Measurements from ENCODE around the gene LRRFIP2.

GRCh38 chr3:37112987-37113386 is 61.4 kb downstream of the LRRFIP2 start:
- TF ChIP-seq POLR2AphosphoS5 (IDR thresholded peaks at IDR 0.05; ENCODE audit: low read depth, low read length) (no peak), EGR1 (IDR thresholded peaks at IDR 0.05; ENCODE audit: borderline replicate concordance, low read depth, low read length) (no peak), BCL11A (IDR thresholded peaks at IDR 0.05; ENCODE audit: low read depth in 2 of 2, low read length in 2 of 2) (no peak), SIN3A (conservative IDR thresholded peaks at IDR 0.05 in 1 of 2, IDR thresholded peaks at IDR 0.05 in 1 of 2; ENCODE audit: low read depth in 1 of 2, low read length in 2 of 2) (no peak), POLR2A (IDR thresholded peaks at IDR 0.05; ENCODE audit: control extremely low read depth in 1 of 2, low read depth in 2 of 2, low read length in 2 of 2) (no peak)
- TF ChIP-seq, protein P1, sequence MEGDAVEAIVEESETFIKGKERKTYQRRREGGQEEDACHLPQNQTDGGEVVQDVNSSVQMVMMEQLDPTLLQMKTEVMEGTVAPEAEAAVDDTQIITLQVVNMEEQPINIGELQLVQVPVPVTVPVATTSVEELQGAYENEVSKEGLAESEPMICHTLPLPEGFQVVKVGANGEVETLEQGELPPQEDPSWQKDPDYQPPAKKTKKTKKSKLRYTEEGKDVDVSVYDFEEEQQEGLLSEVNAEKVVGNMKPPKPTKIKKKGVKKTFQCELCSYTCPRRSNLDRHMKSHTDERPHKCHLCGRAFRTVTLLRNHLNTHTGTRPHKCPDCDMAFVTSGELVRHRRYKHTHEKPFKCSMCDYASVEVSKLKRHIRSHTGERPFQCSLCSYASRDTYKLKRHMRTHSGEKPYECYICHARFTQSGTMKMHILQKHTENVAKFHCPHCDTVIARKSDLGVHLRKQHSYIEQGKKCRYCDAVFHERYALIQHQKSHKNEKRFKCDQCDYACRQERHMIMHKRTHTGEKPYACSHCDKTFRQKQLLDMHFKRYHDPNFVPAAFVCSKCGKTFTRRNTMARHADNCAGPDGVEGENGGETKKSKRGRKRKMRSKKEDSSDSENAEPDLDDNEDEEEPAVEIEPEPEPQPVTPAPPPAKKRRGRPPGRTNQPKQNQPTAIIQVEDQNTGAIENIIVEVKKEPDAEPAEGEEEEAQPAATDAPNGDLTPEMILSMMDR (IDR thresholded peaks at IDR 0.05; ENCODE audit: control extremely low read depth in 1 of 3, insufficient read depth in 1 of 3, low read depth in 1 of 3, low read length in 3 of 3), result no peak
